Measurements from ENCODE around the gene PCDHGA5.
"Not testable (repeated sequence)": the region's sequence is repeated elsewhere in the genome, so short reads cannot be mapped to it uniquely, and the experiment has no call there.

The PCDHGA5 gene

DNA sequence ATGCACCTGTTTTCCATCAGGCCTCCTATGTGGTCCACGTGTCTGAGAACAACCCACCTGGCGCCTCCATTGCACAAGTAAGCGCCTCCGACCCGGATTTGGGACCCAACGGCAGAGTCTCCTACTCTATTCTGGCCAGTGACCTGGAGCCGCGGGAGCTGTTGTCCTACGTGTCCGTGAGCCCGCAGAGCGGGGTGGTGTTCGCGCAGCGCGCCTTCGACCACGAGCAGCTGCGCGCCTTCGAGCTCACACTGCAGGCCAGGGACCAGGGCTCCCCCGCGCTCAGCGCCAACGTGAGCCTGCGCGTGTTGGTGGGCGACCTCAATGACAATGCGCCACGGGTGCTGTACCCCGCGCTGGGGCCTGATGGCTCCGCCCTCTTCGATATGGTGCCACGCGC lies 12.4 kb upstream of the PCDHGA5 start:
- no peak for DNase-seq (ENCODE audit: low read depth in 2 of 2)

GRCh38 chr5:141354900-141355469 lies 9.0 kb upstream of the PCDHGA5 start, which contains the start of gene PCDHGA4:
Gene PCDHGA4 (plus strand): TSS chr5:141355021. CDS start chr5:141355108, 87 bp downstream.
- DNase-seq (ENCODE audit: low read depth in 2 of 2), result no peak

DNA sequence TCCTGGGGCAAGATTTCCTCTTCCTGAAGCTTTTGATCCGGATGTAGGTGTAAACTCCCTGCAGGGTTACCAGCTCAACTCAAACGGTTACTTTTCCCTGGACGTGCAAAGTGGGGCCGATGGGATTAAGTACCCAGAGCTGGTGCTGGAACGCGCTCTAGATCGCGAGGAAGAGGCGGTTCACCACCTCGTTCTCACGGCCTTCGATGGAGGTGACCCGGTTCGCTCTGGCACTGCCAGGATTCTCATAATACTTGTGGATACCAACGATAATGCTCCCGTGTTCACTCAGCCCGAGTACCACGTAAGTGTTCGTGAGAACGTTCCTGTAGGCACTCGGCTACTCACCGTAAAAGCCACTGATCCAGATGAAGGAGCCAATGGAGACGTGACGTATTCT lies 8.3 kb upstream of the PCDHGA5 start:
- no peak for DNase-seq (ENCODE audit: low read depth in 2 of 2)

GRCh38 chr5:141356133-141356532 lies 7.8 kb upstream of the PCDHGA5 start:
- no peak for DNase-seq (ENCODE audit: low read depth in 2 of 2)

- no peak for DNase-seq (ENCODE audit: low read depth in 2 of 2)
Measured at GRCh38 chr5:141356950-141357349, 7.0 kb upstream of the PCDHGA5 start.

DNA sequence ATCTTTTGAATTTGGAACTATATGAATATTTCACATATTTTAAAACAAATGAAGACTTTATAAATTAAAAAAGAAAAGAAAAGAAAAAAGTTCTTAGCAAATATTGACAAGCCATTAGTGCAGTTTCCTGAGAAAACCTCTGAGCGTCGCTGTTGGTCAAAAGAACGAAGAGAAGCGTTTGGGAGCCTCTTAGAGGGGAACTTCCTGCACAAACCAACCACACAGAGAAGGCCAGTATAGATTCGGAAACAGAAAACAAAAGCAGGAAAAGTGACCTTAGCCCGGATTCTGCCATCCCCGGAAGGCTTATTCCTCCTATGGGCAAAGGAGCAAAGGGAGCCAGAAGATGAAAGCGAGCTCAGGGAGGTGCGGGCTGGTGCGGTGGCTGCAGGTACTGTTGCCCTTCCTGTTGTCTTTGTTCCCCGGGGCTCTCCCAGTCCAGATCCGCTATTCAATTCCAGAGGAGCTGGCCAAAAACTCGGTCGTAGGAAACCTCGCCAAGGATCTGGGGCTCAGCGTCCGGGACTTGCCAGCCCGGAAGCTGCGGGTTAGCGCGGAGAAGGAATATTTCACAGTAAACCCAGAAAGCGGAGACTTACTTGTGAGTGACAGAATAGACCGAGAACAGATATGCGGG lies 4.1 kb upstream of the PCDHGA5 start, which contains the start of gene PCDHGB2:
Gene PCDHGB2 (plus strand): TSS at position 205 of the 637 bp plus-strand sequence. CDS start 142 bp downstream, at position 347.
- DNase-seq (ENCODE audit: low read depth in 2 of 2), result no peak

- no peak for DNase-seq (ENCODE audit: low read depth in 2 of 2)
Measured at GRCh38 chr5:141360685-141361084, 3.3 kb upstream of the PCDHGA5 start.

DNA sequence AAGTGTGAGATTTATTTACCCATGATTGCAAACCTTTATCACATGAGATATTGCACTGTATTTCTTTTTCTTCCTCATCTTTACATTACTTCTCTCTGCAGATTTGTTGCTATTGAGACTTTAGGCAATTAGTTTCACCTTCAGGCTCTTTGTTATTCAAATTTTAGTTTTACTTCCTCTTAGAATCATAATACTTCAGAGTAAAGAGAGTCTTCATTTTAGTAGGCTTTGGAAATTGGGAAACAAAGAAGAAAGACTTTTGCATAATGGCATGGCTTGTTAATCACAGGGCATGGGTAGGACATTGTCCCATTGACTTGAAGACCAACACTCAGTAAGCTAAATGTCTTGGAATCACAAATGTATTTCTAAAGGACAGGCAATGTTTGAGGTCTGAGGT lies 1.2 kb upstream of the PCDHGA5 start:
- DNase-seq (ENCODE audit: low read depth in 2 of 2), result no peak

GRCh38 chr5:141366016-141366896 lies 2.3 kb downstream of the PCDHGA5 start:
- no peak for DNase-seq (ENCODE audit: low read depth in 2 of 2)

GRCh38 chr5:141369994-141370848 lies 6.3 kb downstream of the PCDHGA5 start, which contains the start of gene PCDHGB3:
Gene PCDHGB3 (plus strand): TSS chr5:141370242. CDS start chr5:141370395, 153 bp downstream.
- no peak for DNase-seq (ENCODE audit: low read depth in 2 of 2)

DNA sequence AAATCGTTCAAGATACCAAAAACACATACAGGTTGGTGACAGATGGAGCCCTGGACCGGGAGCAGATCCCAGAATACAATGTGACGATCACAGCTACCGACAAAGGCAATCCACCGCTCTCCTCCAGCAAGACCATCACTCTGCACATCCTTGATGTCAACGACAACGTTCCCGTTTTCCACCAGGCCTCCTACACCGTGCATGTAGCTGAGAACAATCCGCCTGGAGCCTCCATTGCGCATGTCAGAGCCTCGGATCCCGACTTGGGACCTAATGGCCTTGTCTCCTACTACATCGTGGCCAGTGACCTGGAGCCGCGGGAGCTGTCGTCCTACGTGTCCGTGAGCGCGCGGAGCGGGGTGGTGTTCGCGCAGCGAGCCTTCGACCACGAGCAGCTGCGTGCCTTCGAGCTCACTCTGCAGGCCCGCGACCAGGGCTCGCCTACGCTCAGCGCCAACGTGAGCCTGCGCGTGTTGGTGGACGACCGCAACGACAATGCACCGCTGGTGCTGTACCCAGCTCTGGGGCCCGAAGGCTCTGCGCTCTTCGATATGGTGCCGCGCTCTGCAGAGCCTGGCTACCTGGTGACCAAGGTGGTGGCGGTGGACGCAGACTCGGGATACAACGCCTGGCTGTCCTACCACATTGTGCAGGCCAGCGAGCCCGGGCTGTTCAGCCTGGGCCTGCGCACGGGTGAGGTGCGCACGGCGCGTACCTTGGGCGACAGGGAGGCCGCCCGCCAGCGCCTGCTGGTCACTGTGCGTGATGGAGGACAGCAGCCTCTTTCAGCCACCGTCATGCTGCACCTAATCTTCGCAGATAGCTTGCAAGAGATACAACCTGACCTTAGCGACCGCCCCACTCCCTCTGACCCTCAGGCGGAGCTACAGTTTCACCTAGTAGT lies 7.9 kb downstream of the PCDHGA5 start:
- DNase-seq (ENCODE audit: low read depth in 2 of 2), result no peak

DNA sequence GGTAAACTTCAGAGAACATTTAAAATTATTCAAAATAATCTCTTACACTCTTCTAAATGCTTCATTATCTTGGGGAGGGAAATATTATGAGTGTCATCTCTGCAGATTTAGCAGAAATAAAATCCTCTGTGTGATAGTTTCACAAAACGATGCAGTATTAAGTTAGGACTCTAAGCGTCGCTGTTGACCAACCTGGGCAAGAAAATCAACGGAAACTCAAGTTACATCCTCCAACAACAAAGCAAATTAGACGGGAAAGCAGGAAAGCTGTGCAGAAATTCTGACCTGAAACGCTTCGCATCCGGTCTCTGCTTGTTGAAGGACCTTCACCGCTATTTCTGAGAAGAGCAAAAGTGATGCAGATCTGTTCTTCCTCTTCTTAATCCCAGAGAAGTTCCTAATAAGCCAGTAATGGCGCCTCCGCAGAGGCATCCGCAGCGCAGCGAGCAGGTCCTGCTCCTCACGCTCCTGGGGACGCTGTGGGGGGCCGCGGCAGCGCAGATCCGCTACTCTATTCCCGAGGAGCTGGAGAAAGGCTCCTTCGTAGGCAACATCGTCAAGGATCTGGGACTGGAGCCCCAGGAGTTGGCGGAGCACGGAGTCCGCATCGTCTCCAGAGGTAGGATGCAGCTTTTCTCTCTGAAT lies 9.8 kb downstream of the PCDHGA5 start, which contains the start of gene PCDHGA6:
Gene PCDHGA6 (plus strand): TSS at position 219 of the 645 bp plus-strand sequence. CDS start 193 bp downstream, at position 412.
- DNase-seq (ENCODE audit: low read depth in 2 of 2), result no peak

DNA sequence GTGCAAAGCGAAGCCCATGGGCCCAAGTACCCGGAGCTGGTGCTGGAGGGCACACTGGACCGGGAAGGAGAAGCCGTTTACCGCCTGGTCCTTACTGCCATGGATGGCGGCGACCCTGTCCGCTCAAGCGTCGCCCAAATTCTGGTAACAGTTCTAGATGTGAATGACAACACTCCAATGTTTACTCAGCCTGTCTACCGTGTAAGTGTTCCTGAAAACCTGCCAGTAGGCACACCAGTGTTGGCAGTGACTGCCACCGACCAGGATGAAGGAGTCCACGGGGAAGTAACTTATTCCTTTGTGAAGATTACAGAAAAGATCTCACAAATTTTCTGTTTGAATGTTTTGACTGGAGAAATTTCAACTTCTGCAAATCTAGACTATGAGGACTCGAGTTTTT lies 10.7 kb downstream of the PCDHGA5 start:
- DNase-seq (ENCODE audit: low read depth in 2 of 2), result no peak

- DNase-seq (ENCODE audit: low read depth in 2 of 2), result not testable (repeated sequence)
Measured at GRCh38 chr5:141375444-141376155, 11.6 kb downstream of the PCDHGA5 start.

GRCh38 chr5:141382469-141383294 lies 18.7 kb downstream of the PCDHGA5 start, which contains the start of gene PCDHGA7:
Gene PCDHGA7 (plus strand): TSS chr5:141382742. CDS start chr5:141382900, 158 bp downstream.
- no peak for DNase-seq (ENCODE audit: low read depth in 2 of 2)

GRCh38 chr5:141383345-141383744 lies 19.4 kb downstream of the PCDHGA5 start:
- DNase-seq (ENCODE audit: low read depth in 2 of 2), result no peak

GRCh38 chr5:141384471-141385267 lies 20.7 kb downstream of the PCDHGA5 start:
- no peak for DNase-seq (ENCODE audit: low read depth in 2 of 2)

All from stimulated activated CD4-positive, alpha-beta T cell treated with anti-CD3 and anti-CD28 coated beads, Interleukin-4, amount 100 ng/mL, for 48 hours (primary cell).